HEK293T (cell line): ENCODE data around the gene HOXA13.

Experiments
- CTCF ChIA-PET: fragments of 350-600 bp; formaldehyde crosslinking; extraction: SDS; loops from one replicate; lab custom pipeline; 2021; ENCODE audit warnings: antibody characterized with exemption, inconsistent platforms; lab: Yijun Ruan, JAX
- POLR2A ChIA-PET: fragments of 350-600 bp; formaldehyde crosslinking; extraction: SDS; loops from one replicate; lab custom pipeline; 2020; ENCODE audit warnings: antibody characterized with exemption, inconsistent platforms; lab: Yijun Ruan, JAX
- DNase-seq: peaks from one replicate; pipeline ENCODE4 v3.0.0; 2012; ENCODE audit warnings: mixed read lengths; ENCODE audit errors: extremely low spot score
- ARNT ChIP-seq: fragments of 450-650 bp; IDR thresholded peaks from 2 replicates; pipeline ENCODE4 v1.6.1; 2017; ENCODE audit warnings: mild to moderate bottlenecking
- BHLHE40 ChIP-seq: fragments of 450-650 bp; IDR thresholded peaks from 2 replicates; pipeline ENCODE4 v1.6.1; 2016; ENCODE audit warnings: mild to moderate bottlenecking, moderate library complexity, borderline replicate concordance
- CTBP1 ChIP-seq: fragments of 450-650 bp; IDR thresholded peaks from 2 replicates; pipeline ENCODE4 v1.6.1; 2016; ENCODE audit warnings: borderline replicate concordance
- ELF4 ChIP-seq: fragments of 450-650 bp; IDR thresholded peaks from 2 replicates; pipeline ENCODE4 v1.6.1; 2017; ENCODE audit warnings: antibody characterized with exemption
- FOXA1 ChIP-seq: fragments of 450-650 bp; IDR thresholded peaks from 2 replicates; pipeline ENCODE4 v1.6.1; 2016; ENCODE audit warnings: mild to moderate bottlenecking
- FOXK2 ChIP-seq: fragments of 450-650 bp; IDR thresholded peaks from 2 replicates; pipeline ENCODE4 v1.6.1; 2016; ENCODE audit warnings: mild to moderate bottlenecking
- FOXM1 ChIP-seq: fragments of 450-650 bp; IDR thresholded peaks from 2 replicates; pipeline ENCODE4 v1.6.1; 2017; ENCODE audit warnings: mild to moderate bottlenecking, borderline replicate concordance
- HDGF ChIP-seq: fragments of 450-650 bp; IDR thresholded peaks from 2 replicates; pipeline ENCODE4 v1.6.1; 2017; ENCODE audit warnings: antibody characterized with exemption, borderline replicate concordance
- L3MBTL2 ChIP-seq: fragments of 450-650 bp; conservative IDR thresholded peaks from 2 replicates; pipeline ENCODE4 v1.6.1; 2016; ENCODE audit warnings: mild to moderate bottlenecking
- LEF1 ChIP-seq: fragments of 450-650 bp; IDR thresholded peaks from 2 replicates; pipeline ENCODE4 v1.6.1; 2017; ENCODE audit warnings: mild to moderate bottlenecking, borderline replicate concordance
- NFRKB ChIP-seq: fragments of 450-650 bp; IDR thresholded peaks from 2 replicates; pipeline ENCODE4 v1.6.1; 2016; ENCODE audit warnings: mild to moderate bottlenecking, moderate library complexity
- SP1 ChIP-seq: fragments of 450-650 bp; IDR thresholded peaks from 2 replicates; pipeline ENCODE4 v1.6.1; 2017
- SUZ12 ChIP-seq: fragments of 450-650 bp; IDR thresholded peaks from 2 replicates; pipeline ENCODE4 v1.6.1; 2016; ENCODE audit warnings: mild to moderate bottlenecking
- TARDBP ChIP-seq: fragments of 450-650 bp; IDR thresholded peaks from 2 replicates; pipeline ENCODE4 v1.6.1; 2016
- ZNF384 ChIP-seq: fragments of 450-650 bp; IDR thresholded peaks from 2 replicates; pipeline ENCODE4 v1.6.1; 2016
- TF ChIP-seq, protein P1 (sequence below): fragments of 450-650 bp; IDR thresholded peaks from 2 replicates; pipeline ENCODE4 v1.6.1; 2016

Gene HOXA13

DNA sequence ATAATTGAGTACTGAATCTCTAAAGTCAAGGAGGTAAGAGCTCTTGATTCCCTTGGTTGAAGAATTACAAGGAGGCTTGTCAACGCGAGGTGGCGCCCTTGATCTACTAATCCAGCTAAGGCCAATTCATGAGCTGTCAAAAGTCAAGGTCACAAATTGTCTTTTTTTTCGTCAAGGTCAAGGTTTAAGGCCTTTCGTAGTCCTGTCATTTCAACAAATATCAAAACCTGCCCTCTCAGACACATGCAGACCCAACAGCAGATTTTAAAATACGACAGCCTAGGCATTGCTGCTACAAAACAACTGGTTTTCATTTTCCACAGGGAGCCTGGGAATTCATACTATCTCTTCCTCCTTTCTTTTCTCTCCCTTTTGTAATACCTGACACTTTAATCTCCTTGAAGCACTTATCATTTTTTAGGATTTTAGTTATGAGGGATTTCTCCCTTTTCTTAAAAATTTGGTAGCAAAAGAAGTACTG lies 3.6 kb downstream of the HOXA13 start:
- ChIA-PET CTCF (interaction anchor here (0.6 to 2.1 kb wide), 18 partner anchors 9 to 881 kb away, joined by 3 to 11 read pairs (median 4); partner anchors contain the start of genes EVX1 and HOXA11), POLR2A (interaction anchor here (1.2 to 1.3 kb wide), 2 partner anchors 9 to 10 kb away, joined by 3 to 5 read pairs; no protein-coding TSS in a partner anchor)
- no peak for DNase-seq
- no peak for TF ChIP-seq FOXK2
- TF ChIP-seq, protein P1, sequence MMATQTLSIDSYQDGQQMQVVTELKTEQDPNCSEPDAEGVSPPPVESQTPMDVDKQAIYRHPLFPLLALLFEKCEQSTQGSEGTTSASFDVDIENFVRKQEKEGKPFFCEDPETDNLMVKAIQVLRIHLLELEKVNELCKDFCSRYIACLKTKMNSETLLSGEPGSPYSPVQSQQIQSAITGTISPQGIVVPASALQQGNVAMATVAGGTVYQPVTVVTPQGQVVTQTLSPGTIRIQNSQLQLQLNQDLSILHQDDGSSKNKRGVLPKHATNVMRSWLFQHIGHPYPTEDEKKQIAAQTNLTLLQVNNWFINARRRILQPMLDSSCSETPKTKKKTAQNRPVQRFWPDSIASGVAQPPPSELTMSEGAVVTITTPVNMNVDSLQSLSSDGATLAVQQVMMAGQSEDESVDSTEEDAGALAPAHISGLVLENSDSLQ, result peak; percentile 74
- TF ChIP-seq CTBP1, result no peak
- no peak for TF ChIP-seq LEF1
- TF ChIP-seq ZNF384, result peak; percentile 52; the same call in 1 of the 2 replicates
- TF ChIP-seq NFRKB, result no peak
- no peak for TF ChIP-seq FOXA1
- no peak for TF ChIP-seq L3MBTL2
- no peak for TF ChIP-seq HDGF
- no peak for TF ChIP-seq SP1
- TF ChIP-seq FOXM1, result no peak
- no peak for TF ChIP-seq BHLHE40

DNA sequence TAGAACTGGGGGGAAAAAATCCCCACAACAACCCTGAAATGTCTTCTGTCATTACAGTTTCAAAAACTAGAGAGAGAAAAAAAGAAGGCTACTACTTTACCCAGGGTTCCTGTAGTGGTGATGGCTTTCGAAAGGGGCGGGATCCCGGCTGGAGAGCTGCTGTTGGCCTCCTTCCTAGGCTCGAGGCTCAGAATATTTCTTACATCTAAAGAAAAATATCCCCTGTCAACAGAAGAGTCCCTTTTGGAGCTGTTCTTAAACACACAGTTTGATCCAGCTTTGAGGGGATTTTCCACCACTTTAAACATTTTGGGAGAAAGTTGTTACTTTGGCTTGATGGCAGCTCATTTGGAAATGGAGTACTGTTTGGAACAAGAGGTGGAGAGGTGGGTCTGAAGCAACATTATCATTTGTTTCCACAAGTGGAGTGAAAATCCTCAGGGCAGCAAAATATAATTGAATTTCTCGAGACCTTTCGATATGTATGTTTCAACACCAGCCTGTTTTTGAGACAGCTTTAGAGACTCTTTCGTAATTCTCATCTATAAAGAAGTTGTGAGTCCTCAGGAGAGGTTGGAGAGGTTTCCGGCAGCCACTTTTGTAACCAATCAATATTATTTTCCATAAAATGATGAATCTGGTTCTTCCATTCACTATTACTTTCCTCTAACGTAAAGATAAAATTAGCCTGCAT lies 5.1 kb downstream of the HOXA13 start:
- CTCF ChIA-PET, result interaction anchor here (0.7 to 2.1 kb wide), 4 partner anchors 18 to 580 kb away, joined by 3 to 11 read pairs (median 6); no protein-coding TSS in a partner anchor
- POLR2A ChIA-PET, result interaction anchor here (1.2 kb wide), 1 partner anchor 9 kb away, joined by 3 read pairs; no protein-coding TSS in a partner anchor

DNA sequence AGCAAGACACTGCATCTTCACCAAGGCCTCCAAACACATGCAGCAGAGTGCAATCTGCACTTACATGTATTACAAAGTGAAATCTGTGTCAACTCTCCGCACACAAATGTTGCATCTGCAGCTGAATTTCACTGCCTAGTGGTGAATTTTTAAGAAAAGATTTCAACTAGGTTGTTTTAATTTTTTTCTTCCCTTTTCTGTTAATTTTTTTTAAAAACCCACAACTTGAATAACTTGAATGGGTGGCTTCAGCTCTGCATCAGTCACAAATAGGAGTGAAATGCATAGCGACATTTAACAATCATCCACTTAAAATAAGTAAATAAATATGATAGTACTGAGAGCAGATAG lies 5.9 kb downstream of the HOXA13 start:
- no peak for TF ChIP-seq BHLHE40
- TF ChIP-seq FOXA1, result no peak
- no peak for TF ChIP-seq TARDBP
- TF ChIP-seq FOXM1, result no peak
- no peak for TF ChIP-seq LEF1
- TF ChIP-seq, protein P1, result no peak
- no peak for TF ChIP-seq ARNT
- no peak for TF ChIP-seq SUZ12
- TF ChIP-seq HDGF, result no peak
- no peak for TF ChIP-seq ZNF384
- TF ChIP-seq FOXK2, result no peak
- TF ChIP-seq NFRKB, result no peak
- TF ChIP-seq L3MBTL2, result no peak
- TF ChIP-seq SP1, result no peak
- ChIA-PET CTCF (no interaction called here), POLR2A (no interaction called here)
- no peak for DNase-seq

More for the DNA sequence above, 5.1 kb downstream of the HOXA13 start:
- no peak for DNase-seq
- TF ChIP-seq L3MBTL2, result no peak

DNA sequence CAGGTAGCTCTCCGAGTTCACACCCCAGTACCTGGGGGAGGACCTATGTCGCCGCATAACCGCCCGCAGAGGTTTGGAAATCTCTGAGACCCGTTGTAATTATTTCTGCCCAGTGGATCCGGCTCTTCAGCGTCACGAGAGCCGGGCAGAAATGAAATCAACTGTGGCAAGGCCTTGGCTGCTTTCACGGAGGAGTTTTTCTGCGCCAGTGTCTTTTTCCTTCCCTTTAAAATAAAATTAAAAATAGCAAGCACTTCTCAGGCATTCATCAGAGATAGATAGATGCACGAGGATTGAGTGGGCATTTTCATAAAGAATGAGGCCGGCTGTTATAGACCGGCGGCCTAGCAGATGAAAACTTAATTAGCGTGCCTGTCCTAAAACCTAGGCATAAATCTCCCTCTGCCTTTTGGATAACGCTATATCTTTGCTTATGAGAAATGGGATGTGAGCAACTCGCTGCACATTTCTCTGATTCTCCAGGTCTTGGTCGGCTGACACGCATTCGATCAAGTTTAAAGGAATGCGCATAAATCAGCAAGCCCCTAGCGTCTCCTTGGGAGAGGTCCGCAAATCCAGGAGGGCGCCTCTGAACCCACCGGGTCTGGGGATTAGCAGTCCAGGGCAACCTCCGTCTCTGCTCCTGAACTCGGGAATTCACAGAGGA lies 6.4 kb downstream of the HOXA13 start:
- CTCF ChIA-PET, result no interaction called here
- no peak for DNase-seq

DNA sequence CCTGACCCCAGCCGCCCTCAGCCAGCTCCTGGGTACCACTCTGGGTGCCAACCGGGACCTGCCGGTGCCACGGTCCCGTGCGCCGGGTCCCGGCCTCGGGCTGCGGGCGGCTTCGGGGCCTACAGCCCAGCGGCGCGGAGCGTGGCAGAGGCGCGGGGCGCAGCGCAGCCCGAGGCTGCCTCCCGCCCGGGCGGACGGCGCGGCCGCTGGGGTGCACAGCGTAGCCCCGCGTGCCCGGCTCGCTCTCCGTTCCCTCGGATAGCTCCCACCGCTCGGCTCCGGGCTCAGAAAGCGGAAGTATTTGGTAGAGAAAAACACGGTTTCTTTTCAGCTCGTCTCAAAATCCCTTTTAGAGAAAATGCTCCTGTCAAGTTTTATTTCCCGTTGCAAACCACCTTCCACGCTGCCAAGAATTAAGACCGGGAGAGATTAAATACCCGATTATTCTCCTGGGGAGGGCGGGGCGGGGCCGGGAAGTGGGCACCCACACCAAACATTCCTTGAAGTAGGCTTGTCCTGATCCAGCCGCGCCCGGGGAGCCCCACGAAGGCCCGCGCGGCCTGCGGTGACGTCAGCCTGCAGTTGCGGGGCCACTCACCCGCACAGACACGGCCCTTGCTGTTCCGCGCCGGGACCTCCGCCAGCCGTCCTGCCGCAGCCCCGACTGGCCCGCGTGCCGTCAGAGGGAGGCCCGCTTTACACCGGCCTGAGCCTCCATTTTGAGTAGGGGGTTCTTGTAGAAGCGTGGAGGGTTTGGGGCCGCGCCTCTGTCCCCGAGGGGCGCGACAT lies 7.2 kb downstream of the HOXA13 start:
- CTCF ChIA-PET, result no interaction called here
- TF ChIP-seq LEF1, result no peak
- TF ChIP-seq TARDBP, result no peak
- no peak for TF ChIP-seq CTBP1
- no peak for TF ChIP-seq ZNF384
- no peak for TF ChIP-seq FOXA1
- TF ChIP-seq SP1, result no peak
- TF ChIP-seq NFRKB, result no peak
- no peak for DNase-seq
- POLR2A ChIA-PET, result no interaction called here

More for the DNA sequence above, 6.4 kb downstream of the HOXA13 start:
- POLR2A ChIA-PET, result no interaction called here
- no peak for TF ChIP-seq LEF1
- no peak for TF ChIP-seq NFRKB
- no peak for TF ChIP-seq FOXA1
- TF ChIP-seq ELF4, result no peak
- TF ChIP-seq L3MBTL2, result no peak
- TF ChIP-seq BHLHE40, result no peak
- TF ChIP-seq ZNF384, result no peak
- TF ChIP-seq FOXK2, result no peak
- TF ChIP-seq CTBP1, result no peak

DNA sequence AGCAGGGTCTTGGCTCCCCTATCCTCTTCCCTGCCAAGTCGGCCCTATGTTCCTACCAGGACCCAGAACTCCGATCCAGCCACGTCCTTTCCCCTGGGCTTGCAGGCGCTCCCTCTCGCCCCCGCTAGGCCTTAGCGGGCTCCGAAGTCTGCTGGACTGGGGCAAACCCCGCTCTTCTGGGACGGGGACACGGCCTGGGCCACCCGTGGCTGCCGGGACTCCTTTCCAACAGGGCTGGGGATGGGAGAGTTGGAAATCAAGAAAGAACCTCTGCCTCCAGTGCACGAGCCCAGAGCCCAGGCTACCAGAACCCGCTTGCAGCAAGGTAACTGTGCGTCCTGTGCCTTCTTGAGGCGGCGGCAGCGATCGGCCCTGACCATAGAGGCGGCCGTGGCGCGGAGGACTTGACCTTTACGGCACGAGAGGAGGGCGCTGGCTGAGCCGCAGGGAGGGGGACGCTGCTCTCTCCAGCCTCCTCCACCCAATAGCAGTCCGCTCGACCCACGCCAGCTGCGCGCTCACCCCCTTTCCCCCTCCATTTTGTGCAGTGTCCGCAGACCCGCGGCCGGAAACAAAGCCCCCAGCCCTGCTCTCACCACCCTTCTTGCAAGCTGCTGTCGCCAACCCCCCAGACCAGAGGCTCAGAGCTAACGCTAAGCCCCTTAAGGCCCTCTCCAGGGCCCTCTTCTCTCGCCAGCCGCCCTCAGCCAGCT lies 7.9 kb downstream of the HOXA13 start:
- DNase-seq, result no peak
- no peak for TF ChIP-seq L3MBTL2
- TF ChIP-seq HDGF, result no peak
- TF ChIP-seq FOXK2, result no peak
- POLR2A ChIA-PET, result no interaction called here
- CTCF ChIA-PET, result no interaction called here
